NCI-H526 (cell line): ENCODE results near the gene PLXNB1.

Experiments
- DNase-seq, 2 experiments: peaks; one replicate each; lab custom pipeline; 2025; lab: John Stamatoyannopoulos, UW

Gene PLXNB1

DNA sequence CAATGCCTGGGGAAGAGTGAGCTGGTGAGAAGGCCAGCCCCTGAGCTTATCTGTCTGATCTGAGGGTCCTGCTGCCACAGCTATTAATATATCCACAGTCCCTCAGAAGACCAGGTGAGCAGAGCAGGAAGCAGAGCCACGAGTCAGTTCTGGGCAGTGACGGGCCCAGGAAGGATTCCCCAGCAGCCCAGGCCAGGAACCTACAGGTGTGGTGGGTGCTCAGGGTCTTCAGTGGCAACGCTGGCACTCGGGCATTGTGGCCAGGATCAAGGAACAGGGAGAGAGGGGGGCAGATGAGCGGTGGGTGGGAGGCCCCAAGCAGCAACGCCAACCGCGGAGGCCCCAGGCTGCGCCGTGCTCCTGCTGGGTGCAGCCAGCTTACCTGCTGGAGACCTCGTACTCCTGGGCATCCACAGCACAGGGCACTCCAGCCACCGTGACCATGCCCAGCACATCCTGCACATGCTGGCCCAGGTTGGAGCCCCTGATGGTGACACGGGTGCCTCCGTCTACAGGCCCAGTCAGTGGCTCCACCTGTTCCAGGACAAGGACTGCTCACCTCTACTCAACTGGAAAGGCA is 12.3 kb downstream of the PLXNB1 start:
- no peak for DNase-seq

GRCh38 chr3:48416546-48416945 is 13.3 kb downstream of the PLXNB1 start:
- no peak for DNase-seq

GRCh38 chr3:48416091-48416505 is 13.8 kb downstream of the PLXNB1 start:
- DNase-seq, result no peak

- peak in 1 of 2 experiments; percentile 1 for DNase-seq
Observed at GRCh38 chr3:48415251-48415953, 14.5 kb downstream of the PLXNB1 start.

- no peak for DNase-seq
Observed at GRCh38 chr3:48414376-48415250, 15.3 kb downstream of the PLXNB1 start.

DNA sequence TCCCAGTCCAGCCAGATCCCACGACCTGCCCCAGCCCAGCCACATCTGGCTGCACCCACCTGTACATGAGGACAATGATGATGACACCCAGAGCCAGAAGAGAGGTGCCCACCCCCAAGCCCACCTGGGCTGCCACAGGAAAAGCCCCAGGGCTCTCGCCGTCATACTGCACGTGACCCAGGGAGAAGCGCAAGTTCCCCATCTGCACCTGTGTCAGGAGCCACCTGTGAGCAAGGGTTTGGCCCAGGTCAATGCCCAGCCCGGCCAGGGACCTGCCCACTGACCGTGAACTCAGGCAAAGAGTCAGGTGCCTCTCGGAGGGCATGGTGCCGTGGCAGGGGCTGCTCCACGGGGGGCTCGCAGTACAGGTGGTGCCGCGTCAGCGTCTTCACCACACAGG is 16.3 kb downstream of the PLXNB1 start:
- DNase-seq, result no peak

DNA sequence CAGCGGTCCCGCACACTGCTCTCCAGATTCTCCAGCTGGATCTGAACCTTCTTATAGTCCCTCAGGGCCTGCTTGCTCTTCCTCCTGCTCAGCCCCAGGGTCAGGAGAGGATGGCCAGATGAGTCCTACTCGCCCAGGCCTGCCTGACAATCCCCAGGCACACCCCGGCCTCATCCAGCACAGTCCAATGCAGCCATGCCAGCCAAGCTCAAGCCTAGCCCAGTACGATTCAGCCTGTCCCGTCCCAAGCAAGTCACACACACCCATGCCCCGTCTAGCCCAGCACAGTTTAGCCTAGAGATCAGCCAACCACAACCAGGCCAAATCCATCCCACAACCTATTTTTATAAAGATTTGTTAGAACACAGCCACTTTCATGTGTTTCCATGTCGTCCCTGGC is 16.8 kb downstream of the PLXNB1 start:
- DNase-seq, result no peak

GRCh38 chr3:48412375-48413001 is 17.4 kb downstream of the PLXNB1 start:
- DNase-seq, result no peak

GRCh38 chr3:48411606-48412374 is 18.1 kb downstream of the PLXNB1 start:
- no peak for DNase-seq

DNA sequence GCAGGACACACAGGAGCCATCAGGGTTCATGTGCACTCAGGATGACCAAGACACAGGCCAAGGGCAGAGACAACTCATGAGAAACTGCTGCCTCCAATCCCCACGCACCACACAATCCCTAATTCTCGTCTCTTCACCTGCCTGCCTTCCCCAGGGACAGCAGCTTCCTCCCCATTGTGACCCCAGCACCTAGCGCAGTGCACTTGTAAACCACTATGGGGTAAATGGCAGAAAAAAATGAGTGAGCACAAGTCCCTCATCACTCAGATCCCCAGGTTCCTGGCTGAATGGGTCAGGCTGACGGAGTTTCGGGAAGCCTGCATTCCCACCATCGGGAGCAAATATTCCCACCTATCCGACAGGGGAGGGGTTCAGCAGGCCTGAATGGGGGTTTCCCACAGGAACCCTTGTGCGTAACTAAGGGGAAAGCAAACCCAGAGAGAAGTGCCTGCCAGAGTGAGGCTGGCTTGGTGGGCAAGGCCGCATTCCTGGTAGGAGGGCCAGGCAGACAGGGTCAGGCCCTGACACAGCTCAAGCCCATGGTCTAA is 18.8 kb downstream of the PLXNB1 start:
- no peak for DNase-seq

DNA sequence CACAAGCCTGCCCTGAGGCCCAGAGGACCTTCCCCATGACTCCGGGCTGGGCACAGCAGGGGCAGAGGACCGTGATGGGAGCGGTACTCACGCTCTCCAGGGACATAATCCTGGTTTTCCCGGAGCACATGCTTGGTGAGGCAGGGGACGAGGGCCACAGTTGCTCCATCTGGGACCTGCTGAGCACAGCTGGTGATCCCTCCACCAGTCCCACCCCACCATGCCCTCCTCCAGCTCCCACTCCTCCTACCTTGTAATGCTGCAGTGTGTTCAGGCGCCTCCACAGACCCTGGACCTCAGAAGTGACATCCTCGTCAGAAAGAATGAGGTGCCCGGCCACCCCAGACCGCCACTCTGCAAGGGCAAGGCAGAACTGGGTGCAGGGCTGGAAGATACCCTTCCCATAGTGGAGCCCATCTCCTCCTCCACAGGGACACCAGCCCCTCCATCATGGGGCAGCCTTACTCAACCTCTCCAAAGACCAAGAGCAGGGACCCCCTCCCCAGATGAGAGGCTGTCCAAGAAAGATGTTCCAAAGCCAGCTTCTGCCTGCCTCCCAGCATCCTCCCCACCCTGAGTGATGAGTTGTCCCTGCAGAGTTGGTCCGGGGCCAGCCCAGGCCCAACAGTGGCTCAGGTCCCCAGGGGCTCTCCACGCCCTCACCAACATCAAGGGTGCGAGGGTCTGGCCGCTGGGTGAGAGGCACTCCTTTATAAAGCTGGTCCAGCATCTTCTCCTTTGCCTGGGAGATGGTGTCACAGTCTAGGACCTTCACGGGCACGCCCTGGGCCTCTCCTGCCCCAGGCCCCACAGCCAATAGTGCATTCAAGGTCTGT is 19.5 kb downstream of the PLXNB1 start:
- DNase-seq, result no peak

DNA sequence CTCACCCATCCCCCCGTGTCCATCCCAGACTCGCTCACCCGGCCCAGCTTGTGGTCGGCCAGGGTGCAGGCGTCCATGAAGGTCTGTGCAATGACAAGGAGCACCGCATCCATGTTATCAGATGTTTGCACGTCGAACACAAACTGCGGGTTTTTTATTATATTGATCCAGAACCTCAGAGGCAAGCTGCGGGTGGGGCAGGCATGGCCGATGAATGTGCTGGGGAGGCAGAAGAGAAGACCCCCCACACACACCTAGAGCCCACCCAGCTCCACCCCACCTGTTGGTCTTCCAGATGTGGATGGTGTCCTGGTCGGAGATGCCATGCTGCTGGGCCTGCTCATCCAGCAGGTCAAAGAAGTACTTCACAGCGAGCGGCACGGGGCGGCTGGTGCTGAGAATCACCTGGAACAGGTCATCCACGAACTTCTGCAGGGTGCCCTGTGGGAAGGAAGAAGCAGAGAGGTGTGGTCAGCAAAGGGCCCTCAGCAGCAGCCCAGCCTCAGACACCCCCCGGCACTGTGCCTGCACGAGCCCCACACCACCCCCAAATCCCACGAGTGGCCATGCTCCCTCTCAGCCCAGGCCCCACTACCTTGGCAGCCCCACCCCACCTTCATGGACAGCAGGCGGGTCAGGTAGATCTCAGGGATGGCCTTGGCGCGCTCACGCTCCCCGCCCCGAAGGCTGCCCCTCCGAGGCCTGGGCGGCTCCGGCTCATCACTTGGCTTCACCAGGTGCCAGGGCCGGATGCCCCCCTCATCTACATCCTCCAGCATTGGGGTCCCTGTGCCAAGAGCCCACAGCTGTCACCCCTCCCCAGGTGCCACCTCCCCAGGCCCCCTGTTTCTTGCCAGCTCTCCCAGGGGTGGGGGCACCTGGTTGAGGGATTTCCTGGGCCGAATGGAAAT is 20.3 kb downstream of the PLXNB1 start:
- DNase-seq, result no peak

GRCh38 chr3:48408823-48409281 is 21.0 kb downstream of the PLXNB1 start:
- DNase-seq, result no peak

DNA sequence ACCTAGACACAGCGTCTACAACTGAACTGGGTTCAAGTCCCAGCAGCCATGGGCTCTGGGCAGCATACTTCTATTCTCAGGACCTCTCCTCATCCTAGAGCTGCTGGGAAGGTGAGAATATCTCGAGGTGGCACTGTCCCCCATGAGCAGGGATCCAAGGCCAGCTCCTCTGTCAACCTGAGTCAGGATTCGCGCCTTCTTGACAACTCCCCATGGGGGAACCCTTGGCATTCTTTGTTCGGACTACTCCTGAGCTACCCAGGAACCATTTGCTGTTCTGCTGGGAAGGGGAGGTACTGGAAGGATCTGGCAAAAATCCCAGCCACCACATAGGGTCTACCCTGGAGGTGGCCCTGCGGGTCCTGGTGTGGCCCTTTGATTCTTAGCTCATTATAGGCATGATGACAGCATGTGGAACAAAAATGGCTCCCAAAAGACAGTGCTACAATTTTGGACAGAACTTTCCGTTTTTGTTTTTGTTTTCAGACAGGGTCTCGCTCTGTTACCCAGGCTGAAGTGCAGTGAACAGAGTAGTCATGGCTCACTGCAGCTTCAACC is 22.3 kb downstream of the PLXNB1 start:
- no peak for DNase-seq

- no peak for DNase-seq
Observed at GRCh38 chr3:48406443-48407431, 23.1 kb downstream of the PLXNB1 start.

DNA sequence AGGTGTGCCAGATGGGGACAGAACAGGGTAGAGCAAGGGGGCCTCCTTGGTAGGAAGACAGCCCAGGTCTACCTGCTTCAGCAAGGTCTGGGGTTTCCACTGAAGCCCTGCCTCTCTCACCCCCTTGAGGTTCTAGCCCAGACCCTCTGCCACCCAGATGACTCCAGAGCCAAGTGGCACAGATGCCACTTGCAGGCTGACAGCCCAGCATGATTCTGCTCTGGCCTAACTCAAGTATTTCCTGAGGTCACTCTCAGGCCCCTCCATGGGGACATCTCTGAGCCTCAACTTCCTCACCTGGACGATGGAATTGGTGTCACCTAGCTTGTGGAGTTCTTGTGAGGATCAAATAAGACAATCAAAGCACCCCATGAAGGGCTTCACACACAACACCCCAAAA is 23.9 kb downstream of the PLXNB1 start:
- no peak for DNase-seq

- DNase-seq, result no peak
Observed at GRCh38 chr3:48405343-48405881, 24.5 kb downstream of the PLXNB1 start.
